ENCODE measurements around the gene TMEM123. TPM values are rescaled to one million over a fixed set of nuclear protein-coding genes. Genes with fewer than 3 reads are reported as not detected.
A peak's percentile ranks its signal among the peaks of the same experiment; 100 is the strongest.

The TMEM123 gene
- total RNA-seq, 1 experiment from 2014 or later, result 400 TPM

DNA sequence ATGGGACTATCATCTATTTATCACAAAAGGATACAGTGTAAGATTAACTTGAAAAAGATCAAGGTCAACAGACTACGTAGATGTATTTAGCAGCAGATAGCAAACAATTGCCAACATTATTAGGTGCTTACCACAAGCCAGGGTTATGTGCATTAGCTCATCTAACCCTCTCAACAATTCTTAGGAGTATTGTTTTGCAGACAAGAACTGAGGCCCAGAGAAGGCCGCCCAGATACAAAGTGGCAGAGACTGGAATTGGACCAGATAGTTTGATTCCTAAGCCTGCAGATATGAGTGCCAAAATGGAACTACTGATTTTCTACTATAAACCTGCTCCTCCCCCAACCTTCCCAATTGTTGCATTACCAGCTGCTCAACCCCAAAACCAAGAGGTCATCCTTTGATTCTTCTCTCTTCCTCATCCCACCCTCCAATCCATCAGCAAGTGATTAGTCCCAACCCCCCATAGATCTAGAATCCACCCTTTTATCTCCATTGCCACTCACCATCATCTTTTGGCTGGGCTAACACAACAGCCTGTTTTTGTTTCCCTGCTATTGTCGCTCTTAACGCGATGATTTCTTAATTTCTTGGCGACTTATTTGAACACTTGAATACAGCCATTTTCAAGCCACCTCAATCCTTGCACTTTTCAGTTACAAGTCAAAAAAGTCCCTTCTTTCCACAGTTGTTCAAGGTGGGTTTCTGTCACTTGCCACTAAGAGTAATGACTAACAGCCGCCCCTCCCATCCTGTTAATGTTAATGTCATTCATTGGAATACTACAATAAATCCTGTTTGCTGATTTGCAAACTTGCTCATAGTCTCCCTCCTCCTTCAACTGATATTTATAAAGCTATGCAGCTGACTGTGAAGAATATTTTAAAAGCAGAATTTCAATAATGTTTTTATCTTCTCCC lies 2.7 kb downstream of the TMEM123 start:
- no peak overlapping the region for H3K27ac Mint-ChIP-seq (ENCODE audit: unreplicated experiment)
- peak overlapping the region; percentile 99 for H3K4me3 Mint-ChIP-seq (ENCODE audit: unreplicated experiment)
- no peak for DNase-seq
- ChIA-PET CTCF (no interaction called here), POLR2A (no interaction called here)
- Histone ChIP-seq H3K4me1 (peaks cover 50% of the 10 kb centered on the region), H3K4me3 (ENCODE audit: low read depth, low read length) (no peak overlapping the region), H3K9me3 (no peaks in the 10 kb centered on the region), H3K27me3 (replicated peaks; ENCODE audit: control insufficient read depth, insufficient read depth, low read length) (no peaks in the 10 kb centered on the region), H3K36me3 (ENCODE audit: control insufficient read depth, insufficient read depth, low read length) (peaks cover 1% of the 10 kb centered on the region)
- peaks cover 43% of the 10 kb centered on the region for H3K4me1 Mint-ChIP-seq (ENCODE audit: low read depth, unreplicated experiment)
- intact Hi-C loops (cut with micrococcal nuclease; ENCODE audit: unreplicated experiment), result no loop called here
- BruUV-seq (replicated peaks), result no TSS peak
- peaks cover 66% of the 10 kb centered on the region for H3K36me3 Mint-ChIP-seq (ENCODE audit: insufficient read depth, unreplicated experiment)
- TF ChIP-seq, protein P1, sequence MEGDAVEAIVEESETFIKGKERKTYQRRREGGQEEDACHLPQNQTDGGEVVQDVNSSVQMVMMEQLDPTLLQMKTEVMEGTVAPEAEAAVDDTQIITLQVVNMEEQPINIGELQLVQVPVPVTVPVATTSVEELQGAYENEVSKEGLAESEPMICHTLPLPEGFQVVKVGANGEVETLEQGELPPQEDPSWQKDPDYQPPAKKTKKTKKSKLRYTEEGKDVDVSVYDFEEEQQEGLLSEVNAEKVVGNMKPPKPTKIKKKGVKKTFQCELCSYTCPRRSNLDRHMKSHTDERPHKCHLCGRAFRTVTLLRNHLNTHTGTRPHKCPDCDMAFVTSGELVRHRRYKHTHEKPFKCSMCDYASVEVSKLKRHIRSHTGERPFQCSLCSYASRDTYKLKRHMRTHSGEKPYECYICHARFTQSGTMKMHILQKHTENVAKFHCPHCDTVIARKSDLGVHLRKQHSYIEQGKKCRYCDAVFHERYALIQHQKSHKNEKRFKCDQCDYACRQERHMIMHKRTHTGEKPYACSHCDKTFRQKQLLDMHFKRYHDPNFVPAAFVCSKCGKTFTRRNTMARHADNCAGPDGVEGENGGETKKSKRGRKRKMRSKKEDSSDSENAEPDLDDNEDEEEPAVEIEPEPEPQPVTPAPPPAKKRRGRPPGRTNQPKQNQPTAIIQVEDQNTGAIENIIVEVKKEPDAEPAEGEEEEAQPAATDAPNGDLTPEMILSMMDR (IDR thresholded peaks at IDR 0.05; ENCODE audit: insufficient read depth in 1 of 2, low read depth in 1 of 2, low read length in 1 of 2, severe bottlenecking in 1 of 2, unreplicated experiment in 1 of 2), result no peak
- H3K9me3 Mint-ChIP-seq (ENCODE audit: unreplicated experiment), result no peaks in the 10 kb centered on the region
- no peaks in the 10 kb centered on the region for H3K27me3 Mint-ChIP-seq (ENCODE audit: insufficient read depth, unreplicated experiment)

DNA sequence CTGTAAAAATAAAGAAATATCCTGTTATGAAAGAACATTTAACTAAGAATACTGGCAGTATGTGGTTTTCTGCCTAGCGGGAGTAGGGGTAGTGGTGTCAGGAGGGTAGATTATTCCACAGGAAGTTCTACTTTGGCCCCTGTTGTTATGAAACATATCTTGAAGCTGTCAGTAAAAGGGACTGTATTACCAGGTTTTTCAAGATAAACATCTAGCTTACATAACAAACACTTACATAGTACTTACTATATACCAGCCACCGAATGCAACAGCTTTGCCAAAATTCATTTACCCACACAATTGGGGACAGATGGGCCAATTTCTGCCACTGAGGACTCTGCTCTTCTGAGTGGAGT lies 3.7 kb downstream of the TMEM123 start:
- Mint-ChIP-seq H3K4me1 (ENCODE audit: low read depth, unreplicated experiment) (peaks cover 33% of the 10 kb centered on the region), H3K36me3 (ENCODE audit: insufficient read depth, unreplicated experiment) (peaks cover 77% of the 10 kb centered on the region), H3K27me3 (ENCODE audit: insufficient read depth, unreplicated experiment) (no peaks in the 10 kb centered on the region), H3K27ac (ENCODE audit: unreplicated experiment) (no peak overlapping the region), H3K9me3 (ENCODE audit: unreplicated experiment) (no peaks in the 10 kb centered on the region), H3K4me3 (ENCODE audit: unreplicated experiment) (no peak overlapping the region)
- H3K36me3 ChIP-seq (ENCODE audit: control insufficient read depth, insufficient read depth, low read length), result peaks cover 3% of the 10 kb centered on the region
- DNase-seq, result no peak
- ChIA-PET POLR2A (no interaction called here), CTCF (no interaction called here)
- BruUV-seq (replicated peaks), result no TSS peak
- TF ChIP-seq, protein P1 (IDR thresholded peaks at IDR 0.05; ENCODE audit: insufficient read depth in 1 of 2, low read depth in 1 of 2, low read length in 1 of 2, severe bottlenecking in 1 of 2, unreplicated experiment in 1 of 2), result no peak
- peaks cover 45% of the 10 kb centered on the region for H3K4me1 ChIP-seq
- H3K9me3 ChIP-seq, result no peaks in the 10 kb centered on the region
- H3K4me3 ChIP-seq (ENCODE audit: low read depth, low read length), result no peak overlapping the region
- H3K27me3 ChIP-seq (replicated peaks; ENCODE audit: control insufficient read depth, insufficient read depth, low read length), result no peaks in the 10 kb centered on the region
- intact Hi-C loops (cut with micrococcal nuclease; ENCODE audit: unreplicated experiment), result no loop called here

DNA sequence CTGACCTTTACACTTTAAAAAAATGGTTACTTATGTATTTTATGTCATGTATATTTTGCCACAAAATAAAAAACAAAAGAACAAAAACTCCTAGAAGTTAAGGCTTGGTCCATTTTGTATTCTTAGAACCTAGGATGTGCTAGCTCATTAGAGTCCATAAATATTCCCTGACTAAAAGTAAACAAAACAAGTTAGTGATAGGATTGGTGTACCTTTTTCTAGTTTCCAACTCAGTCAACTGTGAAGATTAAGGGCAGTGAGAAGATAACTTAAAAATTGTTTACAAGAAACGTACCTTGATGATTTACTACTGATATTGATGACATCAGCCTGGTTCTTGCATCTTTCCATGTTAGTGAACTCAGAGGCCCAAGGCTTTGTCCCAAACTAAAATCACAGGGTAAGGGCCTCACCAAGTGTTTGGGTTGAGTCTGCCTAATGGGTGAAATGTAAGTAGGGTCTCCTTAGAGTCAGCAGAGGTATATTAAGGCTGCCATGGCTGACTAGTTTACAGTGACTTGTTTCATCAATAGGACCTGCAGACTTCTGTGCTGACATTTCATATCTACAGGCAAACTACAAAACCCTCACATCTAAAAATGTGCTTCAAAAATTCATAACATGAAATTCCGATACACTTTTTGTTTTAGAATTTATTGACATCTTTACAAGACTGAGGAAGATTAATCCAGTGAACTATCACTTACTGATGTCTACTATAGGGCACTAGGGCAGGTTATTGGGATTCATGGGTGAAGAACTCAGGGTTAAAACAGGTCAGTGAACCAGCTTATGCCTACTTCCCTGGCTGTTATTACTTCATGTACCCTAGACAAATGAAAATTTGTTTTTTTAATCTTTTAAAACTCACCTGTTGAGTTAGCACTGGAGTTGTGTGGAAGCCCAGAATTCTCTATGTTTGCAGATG lies 4.4 kb downstream of the TMEM123 start:
- Mint-ChIP-seq H3K27ac (ENCODE audit: unreplicated experiment) (no peak overlapping the region), H3K4me3 (ENCODE audit: unreplicated experiment) (no peak overlapping the region), H3K27me3 (ENCODE audit: insufficient read depth, unreplicated experiment) (no peaks in the 10 kb centered on the region), H3K36me3 (ENCODE audit: insufficient read depth, unreplicated experiment) (peaks cover 82% of the 10 kb centered on the region), H3K9me3 (ENCODE audit: unreplicated experiment) (no peaks in the 10 kb centered on the region), H3K4me1 (ENCODE audit: low read depth, unreplicated experiment) (peaks cover 33% of the 10 kb centered on the region)
- CTCF ChIA-PET, result interaction anchor here (0.7 kb wide), 1 partner anchor 31 kb away, joined by 3 read pairs; no protein-coding TSS in a partner anchor
- POLR2A ChIA-PET, result no interaction called here
- BruUV-seq (replicated peaks), result no TSS peak
- intact Hi-C loops (cut with micrococcal nuclease; ENCODE audit: unreplicated experiment), result no loop called here
- H3K27me3 ChIP-seq (replicated peaks; ENCODE audit: control insufficient read depth, insufficient read depth, low read length), result no peaks in the 10 kb centered on the region
- H3K36me3 ChIP-seq (ENCODE audit: control insufficient read depth, insufficient read depth, low read length), result peaks cover 3% of the 10 kb centered on the region
- TF ChIP-seq, protein P1 (IDR thresholded peaks at IDR 0.05; ENCODE audit: insufficient read depth in 1 of 2, low read depth in 1 of 2, low read length in 1 of 2, severe bottlenecking in 1 of 2, unreplicated experiment in 1 of 2), result no peak
- H3K4me3 ChIP-seq (ENCODE audit: low read depth, low read length), result no peak overlapping the region
- no peak for DNase-seq
- peaks cover 39% of the 10 kb centered on the region for H3K4me1 ChIP-seq
- H3K9me3 ChIP-seq, result no peaks in the 10 kb centered on the region

Measured in Caco-2 (cell line).